C1 segment of cervical spinal cord (tissue), 14 donors: ENCODE data around the gene NPIPA5.
"Not testable (repeated sequence)": the region's sequence is repeated elsewhere in the genome, so short reads cannot be mapped to it uniquely, and the experiment has no call there.

ENCODE experiments used
- DNase-seq, 14 donors: peaks; one replicate each; lab custom pipeline; 2025; lab: John Stamatoyannopoulos, UW

Gene NPIPA5

GRCh38 chr16:15393025-15393424 lies 14.9 kb upstream of the NPIPA5 start:
- not testable (repeated sequence) for DNase-seq

GRCh38 chr16:15389916-15390315 lies 11.8 kb upstream of the NPIPA5 start:
- not testable (repeated sequence) for DNase-seq

- not testable (repeated sequence) for DNase-seq
Observed at GRCh38 chr16:15388060-15388459, 10.0 kb upstream of the NPIPA5 start.

GRCh38 chr16:15382810-15383209 lies 4.7 kb upstream of the NPIPA5 start:
- not testable (repeated sequence) for DNase-seq

DNA sequence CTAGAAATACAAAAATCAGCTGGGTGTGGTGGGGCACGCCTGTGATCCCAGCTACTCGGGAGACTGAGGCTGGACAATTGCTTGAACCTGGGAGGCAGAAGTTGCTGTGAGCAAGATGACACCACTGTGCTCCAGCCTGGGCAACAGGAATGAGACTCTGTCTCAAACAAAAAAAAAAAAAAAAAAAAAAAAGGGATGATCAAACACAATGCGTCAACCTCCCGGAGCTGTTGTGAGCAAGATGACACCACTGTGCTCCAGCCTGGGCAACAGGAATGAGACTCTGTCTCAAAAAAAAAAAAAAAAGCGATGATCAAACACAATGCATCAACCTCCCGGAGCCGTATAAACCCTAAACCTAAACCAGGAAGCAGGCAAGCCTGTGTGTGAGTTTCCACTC lies 20.6 kb downstream of the NPIPA5 start:
- not testable (repeated sequence) for DNase-seq

DNA sequence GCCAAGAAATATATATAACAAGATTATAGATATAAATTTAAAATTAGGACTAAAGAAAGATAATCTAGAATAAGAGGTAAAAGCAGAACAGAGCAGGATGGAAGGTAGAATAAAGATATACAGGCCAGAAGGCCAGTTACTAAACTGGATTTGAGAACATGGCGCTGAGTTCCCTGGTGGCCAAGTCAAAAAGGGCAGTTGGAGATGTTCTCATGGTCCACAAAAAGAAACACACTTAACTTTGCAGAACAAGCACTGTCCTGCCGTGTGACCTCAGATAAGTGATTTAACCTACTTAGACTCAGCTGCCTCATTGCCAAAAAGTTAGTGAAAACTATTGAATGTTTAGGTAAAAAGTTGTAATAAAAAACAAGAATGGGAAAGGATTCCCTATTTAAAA lies 23.2 kb downstream of the NPIPA5 start:
- not testable (repeated sequence) for DNase-seq

- DNase-seq = not testable (repeated sequence)
Observed at GRCh38 chr16:15352852-15353251, 25.2 kb downstream of the NPIPA5 start.

GRCh38 chr16:15351745-15352144 lies 26.3 kb downstream of the NPIPA5 start:
- not testable (repeated sequence) for DNase-seq

- DNase-seq = not testable (repeated sequence)
Observed at GRCh38 chr16:15351251-15351650, 26.8 kb downstream of the NPIPA5 start.

DNA sequence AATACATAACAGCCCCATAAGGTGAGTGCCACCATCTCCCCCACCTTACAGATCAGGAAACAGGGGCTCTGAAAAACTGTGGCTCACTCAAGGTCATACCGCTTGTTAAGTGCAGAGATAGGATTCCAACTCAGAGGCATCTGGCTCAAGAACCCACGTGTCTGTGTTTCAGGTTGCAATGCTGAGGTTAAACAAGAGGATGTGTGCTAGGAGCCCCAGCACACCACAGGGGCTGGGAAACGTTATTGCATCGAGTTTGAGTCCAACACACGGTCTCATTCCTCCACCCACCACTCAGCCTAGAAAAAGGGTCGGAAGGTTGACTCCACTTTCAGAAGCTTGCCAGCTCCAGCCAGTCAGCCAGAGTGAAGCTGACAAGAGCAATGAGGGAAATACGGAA lies 29.4 kb downstream of the NPIPA5 start:
- DNase-seq = not testable (repeated sequence)

- not testable (repeated sequence) for DNase-seq
Observed at GRCh38 chr16:15342337-15342736, 35.8 kb downstream of the NPIPA5 start.

DNA sequence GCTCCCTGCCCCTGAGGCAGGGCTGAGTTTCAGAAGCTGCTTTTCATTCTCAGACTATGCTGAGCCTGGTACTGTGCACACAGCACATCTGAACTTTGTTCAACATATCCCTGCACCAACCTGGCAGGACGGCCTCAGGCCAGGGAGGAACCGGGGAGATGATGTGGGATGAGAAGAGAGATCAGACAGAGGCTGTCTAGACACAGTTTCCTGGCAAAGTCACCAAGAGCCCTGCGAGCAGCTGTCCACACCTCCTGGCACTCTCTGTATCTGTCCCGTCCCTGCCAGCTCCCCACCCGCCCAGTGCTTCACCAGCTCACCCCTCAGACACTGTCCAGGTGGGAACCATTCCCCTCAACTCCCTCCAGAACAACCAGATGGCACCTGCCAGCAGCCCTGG lies 39.1 kb downstream of the NPIPA5 start:
- DNase-seq = not testable (repeated sequence)

GRCh38 chr16:15337974-15338605 lies 40.0 kb downstream of the NPIPA5 start:
- DNase-seq = not testable (repeated sequence)

- DNase-seq = not testable (repeated sequence)
Observed at GRCh38 chr16:15335609-15336008, 42.5 kb downstream of the NPIPA5 start.

- DNase-seq = not testable (repeated sequence)
Observed at GRCh38 chr16:15333969-15334368, 44.1 kb downstream of the NPIPA5 start.

DNA sequence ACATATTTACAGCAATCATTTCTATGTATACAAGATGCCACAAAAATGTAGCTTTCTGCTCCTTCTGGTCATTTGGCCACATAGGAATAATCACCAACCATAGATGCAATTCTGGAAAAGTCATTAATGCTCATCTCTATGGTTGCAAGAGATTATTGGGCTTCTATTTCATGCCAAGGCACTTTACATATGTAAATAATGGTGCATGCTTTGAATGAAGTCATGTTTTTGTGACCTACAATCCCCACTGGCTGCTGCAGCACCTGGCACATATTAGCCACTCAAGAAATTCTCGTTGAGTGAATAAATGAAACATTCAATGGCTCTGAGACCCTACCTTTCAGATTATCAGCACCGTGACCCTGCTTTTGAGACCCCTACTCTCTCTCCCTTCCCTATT lies 47.1 kb downstream of the NPIPA5 start:
- not testable (repeated sequence) for DNase-seq

DNA sequence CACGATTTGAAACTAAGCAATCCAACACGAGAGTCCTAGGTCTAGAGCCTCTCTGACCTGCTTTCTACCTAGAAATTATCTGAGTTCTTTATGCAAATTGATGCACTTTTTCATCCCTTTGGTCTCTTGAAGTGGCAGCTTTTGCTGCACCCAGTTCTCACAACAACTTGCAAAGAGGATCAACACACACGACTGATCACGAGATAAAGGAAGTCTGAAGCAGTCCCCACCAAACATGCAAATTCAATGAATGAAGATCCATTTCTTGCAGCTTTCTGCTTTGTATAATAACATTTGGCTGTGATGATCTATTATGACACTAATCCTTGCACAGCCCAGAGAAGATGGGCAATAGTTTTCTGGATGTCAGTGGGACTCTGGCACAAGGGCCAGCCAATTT lies 53.1 kb downstream of the NPIPA5 start:
- not testable (repeated sequence) for DNase-seq

- DNase-seq = not testable (repeated sequence)
Observed at GRCh38 chr16:15323373-15323772, 54.7 kb downstream of the NPIPA5 start.

- not testable (repeated sequence) for DNase-seq
Observed at GRCh38 chr16:15321221-15321620, 56.9 kb downstream of the NPIPA5 start.

- DNase-seq = not testable (repeated sequence)
Observed at GRCh38 chr16:15314562-15314961, 63.5 kb downstream of the NPIPA5 start.
